ENCODE results near the gene GGA2.
"Not testable (repeated sequence)": the region's sequence is repeated elsewhere in the genome, so short reads cannot be mapped to it uniquely, and the experiment has no call there.

- TF ChIP-seq, protein P1, sequence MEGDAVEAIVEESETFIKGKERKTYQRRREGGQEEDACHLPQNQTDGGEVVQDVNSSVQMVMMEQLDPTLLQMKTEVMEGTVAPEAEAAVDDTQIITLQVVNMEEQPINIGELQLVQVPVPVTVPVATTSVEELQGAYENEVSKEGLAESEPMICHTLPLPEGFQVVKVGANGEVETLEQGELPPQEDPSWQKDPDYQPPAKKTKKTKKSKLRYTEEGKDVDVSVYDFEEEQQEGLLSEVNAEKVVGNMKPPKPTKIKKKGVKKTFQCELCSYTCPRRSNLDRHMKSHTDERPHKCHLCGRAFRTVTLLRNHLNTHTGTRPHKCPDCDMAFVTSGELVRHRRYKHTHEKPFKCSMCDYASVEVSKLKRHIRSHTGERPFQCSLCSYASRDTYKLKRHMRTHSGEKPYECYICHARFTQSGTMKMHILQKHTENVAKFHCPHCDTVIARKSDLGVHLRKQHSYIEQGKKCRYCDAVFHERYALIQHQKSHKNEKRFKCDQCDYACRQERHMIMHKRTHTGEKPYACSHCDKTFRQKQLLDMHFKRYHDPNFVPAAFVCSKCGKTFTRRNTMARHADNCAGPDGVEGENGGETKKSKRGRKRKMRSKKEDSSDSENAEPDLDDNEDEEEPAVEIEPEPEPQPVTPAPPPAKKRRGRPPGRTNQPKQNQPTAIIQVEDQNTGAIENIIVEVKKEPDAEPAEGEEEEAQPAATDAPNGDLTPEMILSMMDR (conservative IDR thresholded peaks at IDR 0.05 in 1 of 2, IDR thresholded peaks at IDR 0.05 in 1 of 2; ENCODE audit: low read depth in 1 of 2, low read length in 2 of 2): not testable (repeated sequence)
- not testable (repeated sequence) for TF ChIP-seq EZH2 (IDR thresholded peaks at IDR 0.05; ENCODE audit: low read length, missing control alignments)
Observed at GRCh38 chr16:23510915-23511270, 599 bp upstream of the GGA2 start.
